Fibroblast of lung (primary cell): ENCODE measurements around the gene AP1S3. TPM values are rescaled to one million over a fixed set of nuclear protein-coding genes. Genes with fewer than 3 reads are reported as not detected.

Experiments
- DNase-seq, 2 donors: peaks; one replicate each; pipeline versions ENCODE4 v3.0.0 to v3.0.0-alpha.2; 2010; ENCODE audit warnings: low read depth in 2 of 2
- H2AFZ ChIP-seq: 2 replicates; pipeline ENCODE4 v1.5.1; 2012; ENCODE audit warnings: low read length, control low read depth, inconsistent platforms
- H3K27ac ChIP-seq: 2 replicates; pipeline ENCODE4 v1.5.1; 2011; ENCODE audit warnings: low read length, control low read depth; ENCODE audit not compliant: insufficient read depth
- H3K27me3 ChIP-seq: 2 replicates; pipeline ENCODE4 v1.5.1; 2011; ENCODE audit warnings: mild to moderate bottlenecking, low read length; ENCODE audit not compliant: control insufficient read depth, insufficient read depth
- H3K36me3 ChIP-seq: 2 replicates; pipeline ENCODE4 v1.5.1; 2011; ENCODE audit warnings: low read length; ENCODE audit not compliant: control insufficient read depth, insufficient read depth
- H3K4me1 ChIP-seq: 2 replicates; pipeline ENCODE4 v1.5.1; 2011; ENCODE audit warnings: low read length; ENCODE audit not compliant: control insufficient read depth, insufficient read depth; ENCODE audit errors: extremely low read depth
- H3K4me2 ChIP-seq: 2 replicates; pipeline ENCODE4 v1.5.1; 2011; ENCODE audit warnings: low read length, control low read depth; ENCODE audit not compliant: insufficient read depth; ENCODE audit errors: extremely low read depth
- H3K4me3 ChIP-seq, 4 experiments: fragments of 200-600 bp in 1 of 4; sonication (generic) in 1 of 4; replicated peaks in 1 of 4; 2 replicates each; pipeline ENCODE4 v1.5.1; 2011 to 2016; ENCODE audit warnings: low read length in 4 of 4, low read depth in 3 of 4, mild to moderate bottlenecking in 3 of 4, control low read depth in 2 of 4, inconsistent platforms in 1 of 4, mixed read lengths in 1 of 4; ENCODE audit not compliant: insufficient read depth in 1 of 4; ENCODE audit errors: control extremely low read depth in 1 of 4
- H3K79me2 ChIP-seq: 2 replicates; pipeline ENCODE4 v1.5.1; 2012; ENCODE audit warnings: mild to moderate bottlenecking, low read length, inconsistent platforms; ENCODE audit not compliant: control insufficient read depth, insufficient read depth
- H3K9ac ChIP-seq: 2 replicates; pipeline ENCODE4 v1.5.1; 2011; ENCODE audit warnings: mild to moderate bottlenecking, low read length, control low read depth; ENCODE audit not compliant: insufficient read depth
- H3K9me3 ChIP-seq: 2 replicates; pipeline ENCODE4 v1.5.1; 2012; ENCODE audit warnings: low read depth, low read length; ENCODE audit not compliant: control insufficient read depth, insufficient read depth
- H4K20me1 ChIP-seq: 2 replicates; pipeline ENCODE4 v1.5.1; 2011; ENCODE audit warnings: low read length; ENCODE audit not compliant: control insufficient read depth, insufficient read depth; ENCODE audit errors: extremely low read depth
- EZH2 ChIP-seq: IDR thresholded peaks from 2 replicates; pipeline ENCODE4 v1.5.1; 2012; ENCODE audit warnings: low read length, control low read depth, mild to moderate bottlenecking; ENCODE audit errors: missing control alignments
- polyA plus RNA-seq, 2 donors: library from polyadenylated mRNA; depleted of rRNA in 1 of 2; stranded (reverse) in 1 of 2; unstranded in 1 of 2; fragments of >200 nt; gene quantifications; 2 replicates each; pipeline ENCODE4 v1.2.1, GENCODE V29; 2011 to 2012; ENCODE audit warnings: missing spikeins in 1 of 2
- total RNA-seq: library from RNA; depleted of rRNA; stranded (reverse); fragments of >200 nt; gene quantifications from 2 replicates; pipeline ENCODE4 v1.2.1, GENCODE V29; 2014
- TF ChIP-seq, protein P1 (sequence below), 2 donors: IDR thresholded peaks in 1 of 2; conservative IDR thresholded peaks in 1 of 2; 1 replicate in 1 of 2; 2 replicates in 1 of 2; pipeline ENCODE4 v1.5.1; 2011 to 2012; ENCODE audit warnings: low read length in 2 of 2, control low read depth in 1 of 2, inconsistent platforms in 1 of 2, low read depth in 1 of 2, mild to moderate bottlenecking in 1 of 2

The AP1S3 gene
- total and polyA plus RNA-seq, 2 donors (not counting 1 experiment from before 2014, with no cell fraction given): 2.9 to 3.3 TPM

DNA sequence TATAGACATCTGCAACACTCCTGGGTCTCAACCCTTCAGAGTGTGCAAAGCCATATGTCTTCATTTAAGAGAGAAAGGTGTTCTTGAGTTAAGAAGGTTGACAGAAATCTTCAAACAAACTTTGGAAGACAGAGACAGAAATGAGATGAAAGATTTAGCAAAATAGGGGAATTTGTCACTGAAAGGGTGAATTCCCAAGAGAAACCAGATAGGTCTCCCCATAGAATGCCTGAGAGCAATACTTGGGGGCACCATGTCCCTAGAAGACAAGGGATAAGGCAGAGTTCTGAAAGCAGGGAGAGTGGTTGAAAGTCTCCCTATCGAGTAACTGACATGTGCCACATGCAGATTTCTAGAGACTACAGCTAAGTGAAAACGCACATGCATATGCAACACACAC, 50.0 kb downstream of the AP1S3 start:
- Histone ChIP-seq H3K79me2 (no peaks in the 10 kb centered on the region), H2AFZ (no peak overlapping the region), H3K27ac (no peak overlapping the region), H3K36me3 (no peaks in the 10 kb centered on the region), H4K20me1 (no peaks in the 10 kb centered on the region), H3K4me1 (no peaks in the 10 kb centered on the region), H3K4me2 (no peak overlapping the region), H3K9me3 (no peaks in the 10 kb centered on the region), H3K27me3 (no peaks in the 10 kb centered on the region), H3K4me3 (no peak overlapping the region), H3K9ac (no peak overlapping the region)
- DNase-seq: no peak
- TF ChIP-seq, protein P1, sequence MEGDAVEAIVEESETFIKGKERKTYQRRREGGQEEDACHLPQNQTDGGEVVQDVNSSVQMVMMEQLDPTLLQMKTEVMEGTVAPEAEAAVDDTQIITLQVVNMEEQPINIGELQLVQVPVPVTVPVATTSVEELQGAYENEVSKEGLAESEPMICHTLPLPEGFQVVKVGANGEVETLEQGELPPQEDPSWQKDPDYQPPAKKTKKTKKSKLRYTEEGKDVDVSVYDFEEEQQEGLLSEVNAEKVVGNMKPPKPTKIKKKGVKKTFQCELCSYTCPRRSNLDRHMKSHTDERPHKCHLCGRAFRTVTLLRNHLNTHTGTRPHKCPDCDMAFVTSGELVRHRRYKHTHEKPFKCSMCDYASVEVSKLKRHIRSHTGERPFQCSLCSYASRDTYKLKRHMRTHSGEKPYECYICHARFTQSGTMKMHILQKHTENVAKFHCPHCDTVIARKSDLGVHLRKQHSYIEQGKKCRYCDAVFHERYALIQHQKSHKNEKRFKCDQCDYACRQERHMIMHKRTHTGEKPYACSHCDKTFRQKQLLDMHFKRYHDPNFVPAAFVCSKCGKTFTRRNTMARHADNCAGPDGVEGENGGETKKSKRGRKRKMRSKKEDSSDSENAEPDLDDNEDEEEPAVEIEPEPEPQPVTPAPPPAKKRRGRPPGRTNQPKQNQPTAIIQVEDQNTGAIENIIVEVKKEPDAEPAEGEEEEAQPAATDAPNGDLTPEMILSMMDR (conservative IDR thresholded peaks at IDR 0.05 in 1 of 2, IDR thresholded peaks at IDR 0.05 in 1 of 2; ENCODE audit: low read depth in 1 of 2, low read length in 2 of 2): no peak
- TF ChIP-seq EZH2: no peak

DNA sequence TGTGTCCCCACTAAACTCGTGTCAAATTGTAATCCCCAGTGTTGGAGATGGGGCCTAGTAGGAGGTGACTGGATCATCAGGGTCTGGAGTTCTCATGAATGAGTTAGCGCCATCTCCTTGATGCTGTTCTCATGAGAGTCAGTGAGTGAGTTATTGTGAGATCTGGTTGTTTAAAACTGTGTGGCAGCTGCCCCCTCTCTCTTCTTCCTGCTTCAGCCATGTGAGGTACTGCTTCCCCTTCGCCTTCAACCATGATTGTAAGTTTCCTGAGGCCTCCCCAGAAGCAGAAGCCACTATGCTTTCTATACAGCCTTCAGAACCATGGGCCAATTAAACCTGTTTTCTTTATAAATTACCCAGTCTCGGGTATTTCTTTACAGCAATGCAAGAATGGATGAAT, 50.4 kb downstream of the AP1S3 start:
- Histone ChIP-seq H3K4me2 (no peak overlapping the region), H3K79me2 (no peaks in the 10 kb centered on the region), H2AFZ (no peak overlapping the region), H3K9me3 (no peaks in the 10 kb centered on the region), H3K4me1 (no peaks in the 10 kb centered on the region), H3K9ac (no peak overlapping the region), H3K4me3 (no peak overlapping the region), H3K36me3 (no peaks in the 10 kb centered on the region), H3K27me3 (no peaks in the 10 kb centered on the region), H3K27ac (no peak overlapping the region), H4K20me1 (no peaks in the 10 kb centered on the region)
- no peak for TF ChIP-seq EZH2
- TF ChIP-seq, protein P1 (conservative IDR thresholded peaks at IDR 0.05 in 1 of 2, IDR thresholded peaks at IDR 0.05 in 1 of 2; ENCODE audit: low read depth in 1 of 2, low read length in 2 of 2): no peak
- no peak for DNase-seq

DNA sequence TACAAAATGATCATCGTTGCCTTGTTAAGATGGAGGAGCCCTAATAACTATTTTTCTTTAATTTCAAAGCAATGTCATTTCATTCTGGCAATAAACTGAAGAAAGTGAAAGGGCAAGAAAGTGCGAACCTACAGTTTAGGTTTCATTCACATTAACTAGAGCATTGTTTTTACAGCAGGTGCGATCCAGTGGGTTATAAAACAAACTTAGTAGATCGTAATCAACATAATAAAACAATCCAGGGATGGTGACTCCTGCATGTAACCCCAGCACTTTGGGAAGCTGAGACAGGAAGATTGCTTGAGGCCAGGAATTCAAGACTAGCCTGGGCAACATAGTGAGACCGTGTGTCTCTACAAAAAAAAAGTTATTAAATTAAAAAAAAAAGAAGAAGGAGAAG, 51.1 kb downstream of the AP1S3 start:
- no peak for DNase-seq
- Histone ChIP-seq H3K9me3 (no peaks in the 10 kb centered on the region), H3K9ac (no peak overlapping the region), H3K79me2 (no peaks in the 10 kb centered on the region), H3K27me3 (no peaks in the 10 kb centered on the region), H4K20me1 (no peaks in the 10 kb centered on the region), H3K27ac (no peak overlapping the region), H2AFZ (no peak overlapping the region), H3K4me1 (no peaks in the 10 kb centered on the region), H3K4me2 (no peak overlapping the region), H3K36me3 (no peaks in the 10 kb centered on the region), H3K4me3 (no peak overlapping the region)
- TF ChIP-seq, protein P1 (conservative IDR thresholded peaks at IDR 0.05 in 1 of 2, IDR thresholded peaks at IDR 0.05 in 1 of 2; ENCODE audit: low read depth in 1 of 2, low read length in 2 of 2): no peak
- no peak for TF ChIP-seq EZH2
